Stimulated activated CD4-positive, alpha-beta T cell treated with anti-CD3 and anti-CD28 coated beads, TNF-alpha, amount 100 ng/mL, for 4 hours (primary cell): Measurements from ENCODE around the gene NFKBIE.

Source experiments
- DNase-seq, 3 experiments: peaks; one replicate each; pipeline ENCODE4 v3.0.0-alpha.2; 2020; ENCODE audit warnings: low read depth in 3 of 3

NFKBIE gene

GRCh38 chr6:44258325-44258863 lies 7.0 kb downstream of the NFKBIE start:
- no peak for DNase-seq

GRCh38 chr6:44257753-44258324 lies 7.5 kb downstream of the NFKBIE start:
- no peak for DNase-seq

- peak in 1 of 3 experiments; percentile 61 for DNase-seq
These were observed 8.2 kb downstream of the NFKBIE start, which contains the start of gene SLC35B2 for GRCh38 chr6:44257025-44257752. TSS of gene SLC35B2 (minus strand) at chr6:44257528. CDS start at chr6:44257410, 118 bp downstream.

- DNase-seq, result no peak
These were observed 8.7 kb downstream of the NFKBIE start for GRCh38 chr6:44256775-44257024.

GRCh38 chr6:44255871-44256774 lies 9.2 kb downstream of the NFKBIE start:
- DNase-seq, result no peak

GRCh38 chr6:44255105-44255808 lies 10.1 kb downstream of the NFKBIE start:
- no peak for DNase-seq

GRCh38 chr6:44254191-44255104 lies 10.9 kb downstream of the NFKBIE start:
- no peak for DNase-seq

GRCh38 chr6:44253307-44254101 lies 11.8 kb downstream of the NFKBIE start:
- DNase-seq, result no peak

- DNase-seq, result no peak
These were observed 13.5 kb downstream of the NFKBIE start for GRCh38 chr6:44251576-44252524.

- DNase-seq, result no peak
These were observed 14.6 kb downstream of the NFKBIE start for GRCh38 chr6:44250718-44251123.

GRCh38 chr6:44250067-44250717 lies 15.2 kb downstream of the NFKBIE start:
- DNase-seq, result no peak

GRCh38 chr6:44249082-44249748 lies 16.1 kb downstream of the NFKBIE start:
- DNase-seq, result no peak

GRCh38 chr6:44248579-44248978 lies 16.8 kb downstream of the NFKBIE start:
- DNase-seq, result no peak

- DNase-seq, result peak; percentile 79 to 87 (median 86)
These were observed 17.7 kb downstream of the NFKBIE start for GRCh38 chr6:44247338-44248302.

GRCh38 chr6:44246663-44247337 lies 18.6 kb downstream of the NFKBIE start, which contains the start of gene HSP90AB1:
TSS of gene HSP90AB1 (plus strand) at chr6:44247101. CDS start at chr6:44248630, 1,529 bp downstream.
- peak; percentile 78 to 97 (median 96) for DNase-seq
